Stimulated activated CD8-positive, alpha-beta memory T cell treated with anti-CD3 and anti-CD28 coated beads, Interleukin-15, amount 100 ng/mL, for 4 hours (primary cell): ENCODE results near the gene MYL11.

Experiments
- DNase-seq, 2 donors: peaks; one replicate each; pipeline ENCODE4 v3.0.0-alpha.2; 2020; ENCODE audit warnings: low read depth in 2 of 2

MYL11 gene

GRCh38 chr16:30354423-30355143 lies 20.0 kb upstream of the MYL11 start:
- no peak for DNase-seq

GRCh38 chr16:30355144-30355953 lies 19.3 kb upstream of the MYL11 start, which contains the start of gene CD2BP2:
Gene CD2BP2, minus strand, starts transcription at chr16:30355308. Its CDS starts 627 bp downstream, at chr16:30354681.
- peak; percentile 76 to 77 for DNase-seq

- no peak for DNase-seq
Observed at GRCh38 chr16:30355954-30356308, 18.7 kb upstream of the MYL11 start.

DNA sequence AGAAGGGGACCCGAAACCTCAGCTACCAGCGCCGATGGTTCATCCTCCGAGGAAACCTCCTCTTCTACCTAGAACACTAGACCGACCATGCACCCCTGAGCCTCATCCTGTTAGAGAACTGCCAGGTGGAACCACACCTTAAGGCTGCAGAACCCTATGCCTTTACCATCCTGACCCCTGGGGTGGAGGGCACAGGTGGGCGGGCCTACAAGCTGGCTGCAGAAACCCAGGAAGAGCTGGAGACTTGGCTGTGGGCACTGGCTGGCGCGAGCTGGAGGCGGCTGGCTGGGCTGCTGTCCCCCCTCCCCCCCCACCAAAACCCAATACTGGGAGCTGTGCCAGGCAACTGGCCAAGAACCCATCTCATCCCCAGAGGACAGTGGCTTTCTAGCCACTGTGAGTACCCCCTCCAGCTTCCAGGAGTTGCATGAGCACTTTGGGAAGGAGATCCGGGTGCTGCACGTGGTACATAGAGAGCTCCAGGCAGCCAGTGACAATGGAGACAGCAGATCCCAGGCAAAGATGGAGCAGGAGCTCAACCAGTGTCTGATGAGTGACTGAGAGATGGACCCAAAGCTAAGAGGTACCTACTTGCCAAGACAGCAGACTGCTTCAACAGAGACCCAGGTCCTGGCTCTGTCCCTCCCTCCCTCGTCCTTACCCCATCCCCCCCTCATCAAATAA lies 18.1 kb upstream of the MYL11 start:
- DNase-seq: no peak

DNA sequence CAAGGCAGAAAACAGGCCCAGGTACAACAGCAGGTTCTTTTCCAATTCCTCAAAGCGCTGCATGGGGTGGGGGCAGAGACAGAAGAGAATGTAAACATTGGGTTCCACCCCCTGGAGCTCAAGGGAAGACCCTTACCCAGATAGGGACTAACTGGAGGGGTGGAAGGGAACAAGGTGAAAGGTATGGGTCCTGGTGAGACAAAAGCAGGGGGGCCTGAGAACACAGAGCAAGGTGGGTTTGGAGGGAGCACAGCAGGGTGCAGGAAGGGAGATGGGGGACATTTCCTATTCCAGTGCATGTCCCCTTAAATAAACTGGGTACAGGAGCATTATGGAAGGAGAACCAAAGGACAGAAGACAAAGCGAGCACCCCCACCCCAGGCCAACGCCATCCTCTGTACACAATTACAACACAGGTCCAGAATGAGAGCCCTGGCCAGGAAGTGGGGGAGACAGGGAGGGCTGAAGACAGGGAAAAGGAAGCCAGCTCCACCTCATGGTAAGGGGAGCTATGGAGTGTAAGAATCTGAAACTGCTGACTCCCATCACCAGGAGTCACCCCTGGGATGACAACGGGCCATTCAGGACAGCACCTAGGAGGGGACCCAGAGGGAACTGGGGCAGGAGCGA lies 17.4 kb upstream of the MYL11 start:
- no peak for DNase-seq

DNA sequence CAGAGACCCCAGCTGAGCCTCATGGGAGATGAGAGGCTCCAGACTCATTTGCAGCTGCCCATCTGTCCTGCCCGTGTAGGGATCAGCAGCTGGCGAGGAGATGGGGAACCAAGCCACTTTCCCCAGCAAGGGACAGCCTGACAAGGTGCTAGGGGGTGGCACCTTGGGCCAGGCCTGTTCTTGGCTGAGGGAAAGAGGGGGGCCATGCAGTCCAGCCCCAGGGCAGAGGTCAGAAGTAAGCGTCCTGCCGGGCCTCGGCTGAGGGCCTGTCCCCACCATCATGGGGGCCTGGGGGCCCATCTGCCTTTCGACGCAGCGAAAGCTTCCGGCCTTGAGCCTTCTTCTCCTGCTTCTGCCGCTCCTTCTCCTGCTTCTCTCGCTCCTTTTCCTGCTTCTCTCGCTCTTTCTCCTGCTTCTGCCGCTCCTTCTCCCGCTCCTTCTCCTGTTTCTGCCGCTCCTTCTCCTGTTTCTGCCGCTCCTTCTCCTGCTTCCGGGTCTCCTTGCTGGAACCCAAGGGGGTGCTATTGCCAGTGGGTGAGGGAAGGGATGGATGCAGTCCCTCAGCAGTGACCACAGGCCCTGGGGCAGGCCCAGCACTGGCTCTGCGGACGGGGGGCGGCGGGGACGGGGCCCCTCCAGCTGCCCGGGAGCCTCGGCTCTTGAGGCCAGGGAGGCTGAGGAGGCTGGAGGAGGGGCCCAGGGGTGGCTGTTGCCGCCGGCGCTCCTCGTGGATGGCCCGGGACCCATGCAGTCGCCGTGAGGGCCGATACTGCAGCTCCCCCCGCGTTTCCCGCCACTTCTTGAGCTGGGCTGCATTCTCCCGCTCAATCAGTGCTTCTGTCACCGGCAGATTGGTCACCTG lies 16.7 kb upstream of the MYL11 start:
- no peak for DNase-seq

DNA sequence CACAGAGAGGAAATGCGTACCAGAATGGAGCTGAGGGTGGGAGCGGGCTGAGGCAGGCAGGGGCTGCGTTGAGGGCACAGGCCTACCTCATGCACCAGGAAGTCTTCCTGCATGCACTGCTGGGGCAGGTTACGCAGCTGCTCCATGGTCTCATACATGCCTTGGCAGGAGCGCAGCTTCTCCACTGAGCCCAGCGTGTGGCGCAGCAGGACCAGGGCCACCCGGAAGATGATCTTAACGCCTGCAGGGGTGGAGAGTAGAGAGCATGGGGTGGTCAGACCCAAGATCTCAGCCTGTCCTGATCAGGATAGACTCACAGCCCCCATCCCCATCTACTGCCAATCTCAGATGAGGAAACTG lies 16.0 kb upstream of the MYL11 start:
- DNase-seq: no peak

DNA sequence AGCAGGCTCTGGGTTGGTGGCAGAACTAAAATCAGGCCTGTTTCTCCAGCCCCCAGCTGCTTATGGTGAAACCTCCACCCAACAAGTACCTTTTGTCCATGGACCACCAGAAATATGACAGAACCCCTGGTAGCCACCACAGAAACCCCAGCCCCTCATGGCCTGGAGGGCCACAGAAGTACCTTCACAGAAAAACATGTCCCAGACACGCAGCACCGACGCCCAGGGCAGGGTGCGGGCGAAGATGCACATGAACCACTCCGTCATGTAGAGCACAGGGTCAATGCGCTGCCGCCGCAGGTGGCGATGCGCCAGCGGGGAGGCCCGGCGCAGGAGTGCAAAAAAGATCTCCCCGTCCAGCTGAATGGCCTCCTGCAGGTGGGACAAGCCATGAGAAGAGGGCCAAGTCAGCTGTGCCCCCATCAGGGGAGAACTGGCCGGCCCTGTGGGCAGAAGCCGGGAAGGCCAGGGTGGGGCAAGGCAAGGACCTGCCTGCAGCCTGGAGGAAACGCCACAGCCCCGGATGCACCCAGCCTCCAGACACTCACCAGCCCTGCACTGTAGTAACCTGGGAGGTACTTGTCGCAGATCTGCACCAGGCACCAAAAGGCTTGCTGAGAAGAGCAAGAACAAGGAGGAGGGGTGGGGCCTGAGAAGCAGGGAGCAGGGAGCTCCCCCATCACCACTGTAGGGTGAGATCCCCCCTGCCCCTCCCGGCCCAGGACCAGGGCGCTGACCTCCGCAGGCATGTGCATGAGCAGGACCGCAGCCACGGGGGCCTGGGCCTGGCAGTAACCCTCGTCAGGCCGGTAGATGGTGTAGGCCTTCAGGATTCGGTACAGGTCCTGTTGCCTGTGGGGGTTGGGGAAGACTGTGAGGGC lies 15.4 kb upstream of the MYL11 start:
- no peak for DNase-seq

- no peak for DNase-seq
Observed at GRCh38 chr16:30359871-30360170, 14.8 kb upstream of the MYL11 start.

DNA sequence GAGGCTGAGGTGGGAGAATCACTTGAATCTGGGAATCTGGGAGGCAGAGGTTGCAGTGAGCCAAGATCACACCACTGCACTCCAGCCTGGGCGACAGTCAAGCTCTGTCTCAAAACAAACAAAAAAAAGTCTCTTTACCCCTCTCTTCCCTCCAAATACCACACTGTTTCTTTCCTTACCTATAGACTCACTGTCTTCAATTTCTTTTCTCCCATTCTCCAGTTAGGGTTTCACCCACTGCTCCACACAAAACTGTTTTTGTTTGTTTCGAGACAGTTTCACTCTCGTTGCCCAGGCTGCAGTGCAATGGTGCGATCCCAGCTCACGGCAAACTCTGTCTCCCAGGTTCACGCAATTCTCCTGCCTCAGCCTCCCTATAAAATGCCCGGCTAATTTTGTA lies 13.4 kb upstream of the MYL11 start:
- DNase-seq: no peak

GRCh38 chr16:30365200-30365599 lies 9.4 kb upstream of the MYL11 start:
- DNase-seq: no peak

DNA sequence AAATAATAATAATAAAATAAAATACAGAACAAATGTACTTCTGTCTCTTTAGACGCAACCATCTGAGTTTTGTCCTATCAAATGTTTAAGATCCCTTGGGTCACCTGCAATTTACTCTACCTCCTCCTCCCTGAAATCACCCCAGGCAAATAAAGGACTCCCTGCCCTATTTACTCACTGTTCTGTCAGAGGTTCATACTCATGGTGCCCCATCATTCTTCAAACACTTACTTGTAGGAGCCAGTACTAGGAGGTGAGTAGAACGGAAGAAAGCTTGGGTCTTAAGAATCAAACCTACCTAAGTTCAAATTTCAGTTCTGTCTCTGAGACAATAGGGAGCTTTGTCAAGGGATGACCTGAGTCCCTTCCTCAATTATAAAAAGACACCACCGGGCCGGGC lies 8.1 kb upstream of the MYL11 start:
- DNase-seq: no peak

- no peak for DNase-seq
Observed at GRCh38 chr16:30367349-30368009, 7.1 kb upstream of the MYL11 start.

GRCh38 chr16:30368122-30368791 lies 6.3 kb upstream of the MYL11 start:
- DNase-seq: no peak

DNA sequence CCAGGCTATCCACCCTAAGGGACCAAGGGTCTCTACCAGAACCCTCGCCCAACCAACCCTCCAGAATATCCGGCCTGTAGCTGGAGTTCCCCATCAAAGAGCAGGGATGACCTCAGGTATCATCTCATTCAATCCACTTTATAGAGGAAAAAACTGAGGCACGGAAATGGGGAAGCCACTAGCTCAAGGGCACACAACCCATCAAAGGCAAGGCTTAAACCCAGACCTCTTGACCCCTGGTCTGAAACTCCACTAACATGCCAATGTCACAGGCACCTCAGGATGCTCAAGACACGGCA lies 5.9 kb upstream of the MYL11 start:
- no peak for DNase-seq

GRCh38 chr16:30369091-30369937 lies 5.3 kb upstream of the MYL11 start:
- no peak for DNase-seq

- DNase-seq: no peak
Observed at GRCh38 chr16:30369938-30370455, 4.6 kb upstream of the MYL11 start.

GRCh38 chr16:30370456-30371247 lies 4.0 kb upstream of the MYL11 start, which contains the start of gene TBC1D10B:
Gene TBC1D10B, minus strand, starts transcription at chr16:30370494. Its CDS starts 311 bp downstream, at chr16:30370183.
- peak; percentile 96 to 99 for DNase-seq
